T-helper 2 cell treated with Interferon-gamma antibody and Interleukin-4, amounts not matched to agents 100 ng/mL and 5 ng/mL, for 36 hours (primary cell): ENCODE measurements around the gene NCDN. TPM values are rescaled to one million over a fixed set of nuclear protein-coding genes. Genes with fewer than 3 reads are reported as not detected.

Experiments
- intact Hi-C: fragments of 100-400 bp; cut with micrococcal nuclease; formaldehyde crosslinking; loops from one replicate; pipeline ENCODE4 v1.15.1; 2023
- total RNA-seq: library from RNA; stranded (reverse); gene quantifications from 2 replicates; pipeline ENCODE4 v1.2.3, GENCODE V29; 2022

The NCDN gene
- total RNA-seq, 1 donor from 2014 or later: 26.9 TPM

DNA sequence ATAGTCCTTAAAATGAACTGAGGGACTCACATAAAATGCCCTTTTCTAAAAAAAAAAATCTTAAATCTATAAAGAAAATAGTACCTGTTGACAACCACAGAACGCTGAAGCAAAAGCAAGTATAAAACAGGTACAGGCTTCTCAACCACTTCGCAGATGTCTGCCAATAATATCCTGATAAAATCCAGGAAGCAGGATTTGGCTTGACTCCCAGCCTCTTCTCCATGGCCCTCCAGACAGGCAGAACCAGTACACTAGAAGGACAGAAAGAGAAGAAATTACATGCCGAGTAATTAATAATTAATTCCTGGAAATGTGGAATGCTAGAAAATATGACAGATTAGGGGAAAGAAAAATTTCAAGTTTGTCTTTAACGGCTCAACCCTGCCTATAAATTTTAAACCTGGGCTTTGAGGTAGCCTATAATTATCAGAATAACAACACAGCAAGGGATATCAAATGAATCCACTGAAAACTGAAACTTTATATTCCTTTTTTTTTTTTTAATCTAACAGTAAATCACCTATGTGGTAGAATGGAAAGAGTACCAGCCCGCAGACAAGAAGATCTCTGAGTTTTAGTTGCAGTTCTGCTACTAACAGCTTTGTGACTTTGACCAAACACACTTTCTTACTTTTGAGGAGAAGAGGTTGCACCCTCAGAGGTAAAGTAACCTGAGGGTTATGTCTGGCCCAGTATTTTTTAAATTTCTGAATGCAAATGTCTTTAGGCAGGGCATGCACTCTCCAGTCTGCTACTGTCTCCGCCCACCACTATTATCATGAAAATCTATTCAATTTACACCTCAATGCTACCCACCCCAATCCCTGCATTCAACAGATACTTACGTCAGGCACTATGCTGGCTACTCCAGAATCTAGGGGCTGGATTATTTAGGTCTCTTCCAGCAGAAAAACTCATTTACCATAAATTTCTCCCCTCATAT lies 3.1 kb upstream of the NCDN start:
- intact Hi-C loops: no loop called here

DNA sequence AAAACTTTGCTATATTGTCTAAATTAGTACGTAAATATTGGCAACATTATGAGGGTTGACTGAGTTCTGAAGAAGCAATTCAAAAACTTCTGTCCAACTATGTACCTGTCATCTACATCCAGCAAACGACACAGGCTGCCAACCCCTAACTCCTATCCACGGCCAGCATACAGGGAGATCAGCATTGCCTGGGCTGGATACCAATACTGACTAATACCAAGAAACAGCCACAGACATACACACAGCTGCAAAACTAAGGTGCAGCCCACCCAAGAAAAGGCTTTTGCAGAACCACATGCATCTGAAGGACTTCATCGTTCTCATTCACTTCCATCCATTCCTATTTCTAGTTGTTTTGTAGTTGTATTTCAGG lies 2.4 kb upstream of the NCDN start:
- intact Hi-C loops: no loop called here

DNA sequence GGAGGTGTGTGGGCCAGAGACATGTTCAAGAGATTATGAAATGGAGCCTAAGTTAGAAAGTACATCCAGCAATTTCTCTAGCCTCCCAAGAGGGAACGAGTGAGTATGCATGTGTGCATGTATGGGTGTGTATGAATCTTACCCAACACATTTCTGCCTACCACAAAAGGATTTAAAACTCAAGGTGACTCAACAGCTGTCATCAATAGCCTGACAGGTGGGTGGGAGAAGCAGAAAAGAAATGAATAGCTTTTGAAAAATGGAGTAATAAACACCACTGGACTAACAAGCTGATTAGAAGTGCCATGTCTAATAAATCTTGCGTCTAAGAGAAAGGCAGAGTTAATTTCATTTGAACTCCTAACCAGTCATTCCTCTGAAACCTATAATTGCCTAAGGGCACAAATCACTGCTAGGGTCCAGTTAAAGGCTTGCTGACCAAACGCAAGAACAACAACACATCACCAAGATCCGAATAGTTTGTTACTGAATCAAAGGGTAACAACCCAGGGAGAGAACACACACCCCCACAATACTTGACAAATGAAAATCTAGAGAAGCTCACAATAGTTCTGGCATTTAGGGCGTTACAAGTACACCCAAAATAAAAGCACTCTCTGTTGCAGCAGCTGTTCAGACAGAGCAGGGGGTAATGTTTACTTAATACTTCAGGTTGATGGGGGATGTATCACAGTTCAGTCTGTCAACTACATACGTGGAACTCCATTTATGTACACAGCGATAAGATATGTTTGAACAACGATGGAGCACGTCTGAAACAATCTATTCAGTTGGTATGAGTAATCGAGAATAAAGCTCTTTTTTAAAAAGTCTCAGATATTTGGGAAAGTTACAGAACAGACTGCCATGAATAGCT lies 1.8 kb upstream of the NCDN start:
- intact Hi-C loops: loop anchor here (2.0 kb wide), 2 partner anchors 17 to 363 kb away; partner anchors contain the start of gene SFPQ

DNA sequence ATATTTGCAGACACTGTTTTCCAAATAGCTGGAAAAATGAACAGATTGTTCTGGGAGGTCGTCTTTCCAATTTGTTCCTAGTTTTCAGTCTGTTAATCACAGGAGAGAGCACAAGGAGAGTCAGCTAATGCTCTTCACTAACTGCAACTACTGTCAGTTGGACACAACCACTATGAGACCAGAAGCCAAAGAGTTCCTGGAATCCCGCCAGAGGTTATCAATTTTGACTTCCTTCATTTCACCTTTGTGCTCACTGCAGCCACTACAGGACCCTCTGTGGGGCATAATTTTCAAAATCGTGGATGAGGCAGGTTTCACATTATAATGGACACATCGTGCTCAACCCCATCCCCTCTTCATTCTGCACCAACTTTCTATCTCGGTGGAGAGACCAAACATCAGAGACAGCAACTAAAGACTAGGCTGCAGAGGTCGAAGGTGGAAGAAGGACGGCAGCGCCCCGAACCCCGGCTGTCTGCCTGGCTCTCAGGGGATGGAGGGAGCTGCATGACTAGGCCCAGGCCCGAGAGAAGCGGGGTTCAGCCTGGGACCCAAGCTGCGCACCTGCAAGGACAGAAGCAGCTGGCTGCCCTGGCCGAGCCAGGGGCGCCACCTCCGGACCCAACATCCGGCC lies 998 bp upstream of the NCDN start:
- intact Hi-C loops: loop anchor here (1.0 to 2.0 kb wide), 3 partner anchors 18 to 364 kb away; partner anchors contain the start of gene SFPQ

DNA sequence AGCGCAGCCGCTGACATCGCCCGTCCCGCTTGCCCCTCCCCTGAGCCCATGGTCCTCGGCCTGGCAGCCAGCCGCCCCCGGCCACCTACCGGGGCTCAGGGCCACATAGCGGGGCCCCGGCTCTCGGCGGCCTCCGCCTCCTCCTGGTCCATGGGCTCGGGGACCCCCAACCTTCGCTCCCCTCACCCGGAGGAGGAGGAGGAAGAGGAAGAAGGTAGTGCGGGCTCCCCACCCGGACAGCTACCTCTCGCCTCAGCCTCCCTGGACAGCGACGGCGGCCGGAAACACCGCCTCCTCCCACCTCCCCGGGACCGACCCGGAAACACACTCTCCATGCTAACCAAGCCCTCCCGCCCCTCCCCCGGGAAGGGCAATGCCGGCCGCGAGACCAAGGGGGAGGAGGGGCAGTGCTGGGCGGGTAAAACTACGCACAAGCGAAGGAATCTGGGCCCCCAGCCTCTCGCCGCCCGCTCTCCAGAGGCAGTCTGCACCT lies 435 bp upstream of the NCDN start, which contains the start of gene KIAA0319L:
TSS of gene KIAA0319L (minus strand) at position 286 of the 493 bp plus-strand sequence. CDS start 2,912 bp downstream, outside the sequence.
- intact Hi-C loops: loop anchor here (1.0 to 2.0 kb wide), 3 partner anchors 18 to 364 kb away; partner anchors contain the start of gene SFPQ

DNA sequence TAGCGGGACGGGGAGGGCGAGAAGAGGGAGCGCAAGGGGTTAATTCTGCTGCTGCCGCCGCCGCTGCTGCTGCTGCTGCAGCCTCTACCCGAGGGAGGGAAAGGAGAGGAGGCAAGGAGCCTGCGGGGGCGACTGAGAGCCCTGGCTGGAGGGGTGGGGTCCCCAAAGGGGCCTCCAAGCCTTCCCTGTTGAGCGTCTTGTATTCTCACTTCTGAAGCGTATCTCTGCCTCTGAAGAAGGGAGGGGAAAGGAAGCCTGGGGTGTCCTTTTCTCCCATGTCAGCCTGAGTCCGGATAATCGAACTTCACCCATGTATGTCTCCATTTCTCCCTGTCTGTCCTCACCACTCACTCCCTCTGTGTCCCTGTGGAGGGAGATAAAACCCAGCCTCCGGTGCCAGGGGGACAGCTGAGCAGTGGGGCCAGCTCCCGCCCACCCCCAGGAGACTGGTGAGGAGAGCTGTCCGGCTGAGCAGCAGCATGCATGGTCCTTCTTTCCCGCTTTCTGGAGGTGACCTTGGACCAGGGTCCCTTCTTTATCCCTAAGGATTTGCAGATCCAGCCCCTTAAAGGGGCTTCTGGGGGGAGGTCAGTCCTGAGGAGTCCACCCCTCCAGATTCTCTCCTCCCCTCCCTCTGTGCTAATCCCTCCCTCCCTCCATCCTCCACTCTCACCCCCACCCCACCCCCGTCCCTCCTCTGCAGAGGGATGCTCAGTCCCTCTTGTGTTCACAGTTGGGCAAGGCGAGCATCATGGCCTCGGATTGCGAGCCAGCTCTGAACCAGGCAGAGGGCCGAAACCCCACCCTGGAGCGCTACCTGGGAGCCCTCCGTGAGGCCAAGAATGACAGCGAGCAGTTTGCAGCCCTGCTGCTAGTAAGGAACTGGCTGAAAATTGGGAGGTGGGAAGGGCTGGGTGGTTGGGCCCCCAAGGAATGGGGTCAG lies 1.0 kb downstream of the NCDN start:
- intact Hi-C loops: no loop called here

DNA sequence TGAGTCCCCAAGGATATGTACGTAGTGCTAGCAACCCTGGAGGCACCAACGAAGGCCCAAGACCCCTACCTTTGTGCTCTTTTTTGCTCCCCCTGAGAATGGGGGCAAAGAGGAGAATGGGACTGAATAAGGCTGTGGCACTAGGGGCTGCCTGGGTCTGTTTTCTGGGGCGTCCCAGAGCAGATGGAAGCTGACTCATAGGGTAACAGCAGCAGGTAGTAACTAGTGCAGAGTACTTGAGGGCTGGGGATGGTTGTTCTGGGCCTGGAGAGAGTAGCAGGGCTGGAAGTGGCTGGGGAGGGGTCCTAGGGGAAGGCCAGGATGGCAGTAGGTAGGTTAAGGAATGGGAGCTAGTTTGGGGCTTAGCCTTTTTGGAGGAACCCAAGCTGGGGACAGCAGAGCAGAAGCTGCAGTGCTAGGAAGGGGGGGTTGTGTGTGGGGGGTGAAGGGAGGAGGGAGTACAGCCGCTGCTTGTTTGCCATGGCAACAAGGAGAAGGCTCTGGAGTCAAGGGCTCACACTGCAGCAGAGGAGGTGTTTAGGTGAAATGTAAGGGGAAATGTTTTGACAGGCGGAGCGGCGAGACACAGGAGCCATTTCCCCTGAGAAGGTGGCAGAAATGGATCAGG lies 1.8 kb downstream of the NCDN start:
- intact Hi-C loops: no loop called here

DNA sequence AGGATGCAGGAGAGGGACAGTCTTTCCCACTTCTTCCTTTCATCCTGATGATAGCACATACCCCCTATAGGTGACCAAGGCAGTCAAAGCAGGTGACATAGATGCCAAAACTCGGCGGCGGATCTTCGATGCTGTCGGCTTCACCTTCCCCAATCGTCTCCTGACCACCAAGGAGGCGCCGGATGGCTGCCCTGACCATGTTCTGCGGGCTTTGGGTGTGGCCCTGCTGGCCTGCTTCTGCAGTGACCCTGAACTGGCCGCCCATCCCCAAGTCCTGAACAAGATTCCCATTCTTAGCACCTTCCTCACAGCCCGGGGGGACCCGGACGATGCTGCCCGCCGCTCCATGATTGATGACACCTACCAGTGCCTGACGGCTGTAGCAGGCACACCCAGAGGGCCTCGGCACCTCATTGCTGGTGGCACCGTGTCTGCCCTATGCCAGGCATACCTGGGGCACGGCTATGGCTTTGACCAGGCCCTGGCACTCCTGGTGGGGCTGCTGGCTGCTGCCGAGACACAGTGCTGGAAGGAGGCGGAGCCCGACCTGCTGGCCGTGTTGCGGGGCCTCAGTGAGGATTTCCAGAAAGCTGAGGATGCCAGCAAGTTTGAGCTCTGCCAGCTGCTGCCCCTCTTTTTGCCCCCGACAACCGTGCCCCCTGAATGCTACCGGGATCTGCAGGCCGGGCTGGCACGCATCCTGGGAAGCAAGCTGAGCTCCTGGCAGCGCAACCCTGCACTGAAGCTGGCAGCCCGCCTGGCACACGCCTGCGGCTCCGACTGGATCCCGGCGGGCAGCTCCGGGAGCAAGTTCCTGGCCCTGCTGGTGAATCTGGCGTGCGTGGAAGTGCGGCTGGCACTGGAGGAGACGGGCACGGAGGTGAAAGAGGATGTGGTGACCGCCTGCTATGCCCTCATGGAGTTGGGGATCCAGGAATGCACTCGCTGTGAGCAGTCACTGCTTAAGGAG lies 2.9 kb downstream of the NCDN start:
- intact Hi-C loops: no loop called here

DNA sequence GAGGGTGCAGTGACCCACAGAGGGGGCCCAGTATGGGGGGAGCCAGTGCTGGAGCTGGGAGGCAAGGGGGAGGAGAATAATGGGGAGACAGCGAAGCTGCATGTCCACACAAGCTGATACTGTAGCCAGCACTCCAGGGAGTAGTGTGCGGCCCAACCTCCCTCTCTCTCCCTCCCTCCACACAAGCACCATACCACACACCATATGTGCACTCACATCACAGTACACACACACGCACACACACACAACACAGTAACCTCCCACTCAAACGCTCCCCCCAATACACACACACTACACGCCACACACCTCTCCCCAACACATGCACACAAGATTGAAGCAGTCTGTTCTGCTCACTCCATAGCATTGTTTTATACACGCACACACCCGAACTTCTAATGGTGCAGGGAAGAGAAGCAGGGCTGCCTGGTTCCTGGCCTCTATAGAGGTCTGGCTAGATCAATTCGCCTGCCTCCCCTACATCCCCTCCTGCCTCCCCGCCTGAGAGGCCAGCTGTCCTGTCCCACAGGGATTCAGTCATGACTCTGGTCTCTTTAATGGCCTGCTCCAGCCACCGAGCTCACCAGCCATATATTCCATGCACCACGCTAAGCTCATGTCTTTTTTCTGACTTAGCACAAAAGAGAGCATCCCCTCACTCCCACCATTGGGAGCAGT lies 3.8 kb downstream of the NCDN start:
- intact Hi-C loops: no loop called here

DNA sequence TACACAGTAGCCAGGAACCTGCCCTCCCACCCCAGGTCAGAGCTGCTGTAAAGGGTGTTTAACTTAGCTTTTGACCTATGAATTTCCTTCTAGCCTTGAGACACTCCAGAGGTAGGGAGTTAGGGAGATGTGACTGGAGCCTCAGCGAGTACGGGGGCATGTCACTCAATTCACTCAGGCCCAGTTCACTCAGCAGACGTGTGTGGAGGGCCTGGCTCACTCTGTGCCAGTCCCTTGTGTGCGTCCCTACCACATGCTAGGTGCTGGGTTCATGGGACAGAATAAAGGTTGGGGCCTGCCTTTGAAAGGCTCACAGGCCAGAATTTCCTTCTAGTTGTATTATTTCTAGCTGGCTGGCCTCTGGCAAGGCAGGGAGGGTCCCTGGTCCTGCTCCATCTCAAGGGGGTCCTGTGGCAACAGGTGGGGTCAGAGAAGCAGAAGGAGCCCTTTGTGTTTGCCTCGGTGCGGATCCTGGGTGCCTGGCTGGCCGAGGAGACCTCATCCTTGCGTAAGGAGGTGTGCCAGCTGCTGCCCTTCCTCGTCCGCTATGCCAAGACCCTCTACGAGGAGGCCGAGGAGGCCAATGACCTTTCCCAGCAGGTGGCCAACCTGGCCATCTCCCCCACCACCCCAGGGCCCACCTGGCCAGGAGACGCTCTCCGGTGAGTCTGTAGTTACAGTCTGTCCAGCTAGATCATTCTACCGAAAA lies 4.5 kb downstream of the NCDN start:
- intact Hi-C loops: no loop called here

DNA sequence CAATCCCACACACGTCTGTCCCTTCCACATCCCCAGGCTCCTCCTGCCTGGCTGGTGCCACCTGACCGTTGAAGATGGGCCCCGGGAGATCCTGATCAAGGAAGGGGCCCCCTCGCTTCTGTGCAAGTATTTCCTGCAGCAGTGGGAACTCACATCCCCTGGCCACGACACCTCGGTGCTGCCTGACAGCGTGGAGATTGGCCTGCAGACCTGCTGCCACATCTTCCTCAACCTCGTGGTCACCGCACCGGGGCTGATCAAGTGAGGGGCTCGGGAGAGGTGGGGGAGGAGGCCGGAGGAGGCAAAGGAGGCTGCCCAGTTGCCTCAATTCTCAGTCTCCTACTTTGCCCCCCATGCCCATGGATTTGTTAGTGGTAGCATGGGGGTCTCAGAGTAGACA lies 5.6 kb downstream of the NCDN start:
- intact Hi-C loops: no loop called here

DNA sequence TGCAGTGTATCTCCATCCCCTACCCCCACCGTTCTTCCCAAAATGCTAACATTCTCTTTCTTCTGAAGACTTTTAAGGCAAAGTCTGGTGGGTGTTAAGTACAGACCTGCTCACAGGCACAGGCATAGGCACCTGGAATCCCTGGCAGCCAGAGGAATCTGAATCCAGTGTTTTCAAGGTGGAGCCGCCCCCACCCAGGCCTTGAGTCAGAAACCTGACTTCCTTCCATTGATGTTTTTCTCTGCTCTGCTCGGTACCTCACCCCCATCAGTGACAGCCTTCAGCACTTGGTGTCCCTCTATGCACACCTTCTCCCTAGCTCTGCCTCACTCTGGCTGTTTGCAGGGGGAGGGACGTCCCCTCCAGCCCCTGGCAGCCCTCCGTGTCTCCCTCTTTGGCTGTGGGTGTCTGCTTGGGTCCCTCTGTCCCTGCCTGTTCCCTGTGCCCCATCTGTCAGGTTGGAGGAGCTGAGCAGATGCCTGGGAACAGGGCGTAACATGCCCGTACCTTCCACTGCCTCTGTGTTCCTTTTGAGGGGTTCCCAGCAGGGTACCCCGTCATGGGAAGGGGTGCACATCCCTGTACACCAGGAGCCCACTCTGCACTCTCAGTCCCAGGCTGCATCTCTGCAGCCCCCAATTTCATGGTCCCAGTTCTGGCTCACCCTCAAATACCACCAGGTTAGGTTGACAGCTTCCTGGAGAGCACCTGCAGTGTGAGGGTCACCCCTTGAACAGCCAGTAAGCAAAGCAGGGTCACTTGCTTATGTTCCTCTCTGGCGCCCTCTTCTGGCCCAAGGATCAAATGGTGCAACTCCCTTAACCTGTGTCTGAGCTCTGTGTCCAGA lies 6.7 kb downstream of the NCDN start:
- intact Hi-C loops: loop anchor here (1.0 kb wide), 1 partner anchor 113 kb away; no protein-coding TSS in a partner anchor

DNA sequence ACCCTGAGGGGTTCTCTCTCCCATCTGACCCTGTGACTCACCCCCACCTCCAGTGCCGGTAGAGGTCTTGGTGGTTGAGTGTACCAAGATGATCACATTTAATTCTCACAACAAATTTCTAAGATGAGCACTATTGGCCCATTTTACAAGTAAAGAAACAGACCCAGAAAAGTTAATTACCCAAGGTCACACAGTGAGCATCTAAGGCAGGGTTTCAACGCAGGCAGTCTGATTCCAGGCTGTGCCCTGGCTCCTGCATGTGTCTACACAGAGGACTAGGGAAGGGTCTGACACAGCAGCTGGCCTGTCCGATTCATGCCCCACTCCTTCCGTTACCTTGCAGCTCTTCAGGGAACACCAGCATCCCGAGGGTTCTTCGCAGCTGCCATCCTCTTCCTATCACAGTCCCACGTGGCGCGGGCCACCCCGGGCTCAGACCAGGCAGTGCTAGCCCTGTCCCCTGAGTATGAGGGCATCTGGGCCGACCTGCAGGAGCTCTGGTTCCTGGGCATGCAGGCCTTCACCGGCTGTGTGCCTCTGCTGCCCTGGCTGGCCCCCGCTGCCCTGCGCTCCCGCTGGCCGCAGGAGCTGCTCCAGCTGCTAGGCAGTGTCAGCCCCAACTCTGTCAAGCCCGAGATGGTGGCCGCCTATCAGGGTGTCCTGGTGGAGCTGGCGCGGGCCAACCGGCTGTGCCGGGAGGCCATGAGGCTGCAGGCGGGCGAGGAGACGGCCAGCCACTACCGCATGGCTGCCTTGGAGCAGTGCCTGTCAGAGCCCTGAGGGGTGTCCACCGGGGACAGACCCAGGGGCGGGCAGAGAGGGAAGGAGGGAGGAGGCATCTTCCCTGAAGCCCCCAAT lies 7.5 kb downstream of the NCDN start:
- intact Hi-C loops: loop anchor here (1.0 kb wide), 1 partner anchor 114 kb away; no protein-coding TSS in a partner anchor

DNA sequence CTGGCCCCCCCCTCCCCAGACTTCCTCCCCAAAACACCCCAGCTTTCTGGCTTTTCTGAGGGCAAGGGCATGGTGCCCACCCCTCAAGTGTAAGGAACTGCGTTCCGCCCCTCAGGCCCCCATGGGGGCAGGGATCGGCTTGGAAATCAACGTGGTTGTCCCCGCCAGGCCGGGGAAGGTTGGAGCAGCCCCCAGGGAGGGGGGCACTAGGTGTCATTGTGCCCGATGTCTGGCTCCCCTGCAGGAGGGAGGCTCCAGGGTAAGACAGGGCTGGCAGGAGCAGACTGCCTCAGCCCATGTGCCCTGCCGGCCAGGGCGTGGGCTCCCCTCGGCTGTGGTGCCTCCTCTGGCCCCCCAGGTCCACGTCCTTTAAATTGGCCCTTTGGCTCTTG lies 8.1 kb downstream of the NCDN start:
- intact Hi-C loops: no loop called here

DNA sequence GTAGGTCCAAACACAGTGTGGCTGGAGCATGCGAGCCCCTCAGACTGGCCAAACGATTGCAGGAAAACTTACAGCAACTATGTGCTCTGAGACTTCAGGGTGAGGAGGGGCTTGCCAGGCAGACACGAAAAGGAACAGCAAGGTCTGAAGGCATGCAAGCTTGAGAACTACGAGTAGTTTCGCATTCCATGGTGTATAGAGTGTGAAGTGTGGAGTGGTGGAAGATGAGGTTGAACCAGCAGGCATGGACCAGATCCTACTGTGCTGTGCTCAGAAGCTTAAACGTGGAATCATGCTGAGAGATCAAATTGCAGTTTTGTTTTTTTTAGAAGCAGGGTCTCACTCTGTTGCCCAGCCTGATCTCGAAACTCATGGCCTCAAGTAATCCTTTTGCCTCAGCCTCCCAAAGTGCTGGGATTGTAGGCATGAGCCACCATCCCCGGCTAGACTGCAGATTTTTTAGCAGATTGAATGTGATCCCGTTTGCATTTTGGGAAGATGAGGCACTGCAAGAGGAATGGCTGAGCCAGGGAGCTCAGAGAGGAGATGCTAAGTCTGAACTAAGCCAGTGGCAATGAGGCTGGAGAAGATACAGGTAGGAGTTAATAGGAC lies 10.5 kb downstream of the NCDN start:
- intact Hi-C loops: no loop called here
